COLO829 (cell line): ENCODE data around the gene TACC2.

ENCODE experiments used
- DNase-seq: peaks from one replicate; pipeline ENCODE4 v3.0.0; 2012; ENCODE audit warnings: low spot score

TACC2 gene

GRCh38 chr10:122295451-122295809, 306.5 kb downstream of the TACC2 start:
- DNase-seq, result no peak

GRCh38 chr10:122296363-122297120, 307.6 kb downstream of the TACC2 start:
- no peak for DNase-seq

GRCh38 chr10:122297583-122297982, 308.6 kb downstream of the TACC2 start:
- no peak for DNase-seq

- DNase-seq, result no peak
Observed at GRCh38 chr10:122298206-122298597, 309.2 kb downstream of the TACC2 start.

GRCh38 chr10:122298598-122299301, 309.8 kb downstream of the TACC2 start:
- peak; percentile 82 for DNase-seq

GRCh38 chr10:122299423-122300075, 310.6 kb downstream of the TACC2 start:
- no peak for DNase-seq

GRCh38 chr10:122301055-122301810, 312.3 kb downstream of the TACC2 start:
- no peak for DNase-seq

GRCh38 chr10:122301811-122302115, 312.8 kb downstream of the TACC2 start:
- DNase-seq, result no peak

- DNase-seq, result no peak
Observed at GRCh38 chr10:122302315-122302714, 313.4 kb downstream of the TACC2 start.

- no peak for DNase-seq
Observed at GRCh38 chr10:122303271-122304053, 314.5 kb downstream of the TACC2 start.
